HL-60/S4 treated with phorbol 12-myristate 13-acetate at 8.2 ng/mL for 4 days and 3 days (cell line): Measurements from ENCODE around the gene MAD2L1BP.

ENCODE experiments used
- in situ Hi-C: fragments of 300-500 bp; cut with MboI; formaldehyde crosslinking; loops from 2 replicates; pipeline ENCODE4 v1.15.0; 2022; ENCODE audit warnings: low sequenced_read_pairs

MAD2L1BP gene

DNA sequence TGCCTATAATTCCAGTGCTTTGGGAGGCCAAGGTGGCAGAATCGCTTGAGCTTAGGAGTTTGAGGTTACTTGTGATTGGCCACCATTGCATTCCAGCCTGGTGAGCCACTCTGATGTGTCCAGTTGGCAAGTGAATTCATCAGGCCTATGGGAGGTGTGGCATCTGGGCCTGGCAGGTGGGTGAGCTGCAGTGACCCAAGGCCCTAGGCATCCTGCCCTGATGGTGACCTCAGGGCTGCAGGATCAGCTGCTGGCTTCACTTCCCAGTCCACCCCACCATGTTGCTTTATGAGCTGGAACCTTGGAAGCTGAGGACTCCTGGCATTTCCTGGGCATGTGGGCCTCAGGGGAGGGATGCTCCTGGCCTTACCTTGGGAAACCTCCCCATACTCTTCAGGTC is 29.7 kb downstream of the MAD2L1BP start:
- in situ Hi-C loops, result no loop called here

GRCh38 chr6:43666196-43666920 is 30.7 kb downstream of the MAD2L1BP start:
- in situ Hi-C loops, result no loop called here

DNA sequence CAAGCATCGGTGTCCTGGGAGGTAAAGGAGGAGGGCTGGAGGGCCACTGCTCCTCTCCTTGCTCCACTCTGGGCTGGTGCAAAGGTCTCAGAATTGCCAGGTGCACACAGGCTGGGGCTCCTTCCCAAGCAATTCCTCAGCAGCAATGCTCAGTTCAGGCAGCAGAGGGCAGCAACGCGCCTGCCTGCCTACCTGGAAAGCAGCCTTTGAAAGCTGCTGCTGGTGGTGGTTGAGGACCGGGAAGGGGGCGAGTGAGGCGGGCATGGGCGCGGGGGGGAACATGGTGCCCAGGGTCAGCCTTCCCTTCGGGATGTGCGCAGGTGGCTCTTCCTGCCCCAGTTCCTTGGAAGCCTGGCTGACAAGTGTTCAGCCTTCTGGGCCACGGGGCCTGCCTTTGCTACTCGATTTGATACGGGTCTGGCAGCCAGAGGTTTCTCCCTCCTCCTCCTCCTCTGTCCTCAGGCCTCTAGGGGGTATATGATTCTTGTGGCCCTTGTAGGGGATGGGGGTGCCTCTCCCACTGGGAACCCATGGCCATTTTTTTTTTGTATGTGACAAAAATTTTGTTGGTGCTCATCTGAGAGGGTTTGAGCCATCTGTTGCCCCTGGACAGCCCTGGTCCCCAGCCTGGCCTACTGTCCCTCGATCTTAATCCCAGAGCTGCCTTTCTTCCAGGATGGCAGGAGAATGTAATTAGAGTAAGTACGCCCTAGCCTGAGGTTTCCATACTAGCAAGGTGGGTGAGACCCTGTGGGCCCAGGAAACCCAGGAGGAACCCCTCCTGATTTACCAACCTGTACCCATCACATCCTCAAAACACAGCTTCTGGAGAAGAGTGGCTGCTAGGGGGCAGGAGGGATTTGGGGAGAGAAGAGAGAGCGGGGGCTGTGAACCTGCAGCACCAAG is 31.9 kb downstream of the MAD2L1BP start:
- in situ Hi-C loops, result no loop called here

DNA sequence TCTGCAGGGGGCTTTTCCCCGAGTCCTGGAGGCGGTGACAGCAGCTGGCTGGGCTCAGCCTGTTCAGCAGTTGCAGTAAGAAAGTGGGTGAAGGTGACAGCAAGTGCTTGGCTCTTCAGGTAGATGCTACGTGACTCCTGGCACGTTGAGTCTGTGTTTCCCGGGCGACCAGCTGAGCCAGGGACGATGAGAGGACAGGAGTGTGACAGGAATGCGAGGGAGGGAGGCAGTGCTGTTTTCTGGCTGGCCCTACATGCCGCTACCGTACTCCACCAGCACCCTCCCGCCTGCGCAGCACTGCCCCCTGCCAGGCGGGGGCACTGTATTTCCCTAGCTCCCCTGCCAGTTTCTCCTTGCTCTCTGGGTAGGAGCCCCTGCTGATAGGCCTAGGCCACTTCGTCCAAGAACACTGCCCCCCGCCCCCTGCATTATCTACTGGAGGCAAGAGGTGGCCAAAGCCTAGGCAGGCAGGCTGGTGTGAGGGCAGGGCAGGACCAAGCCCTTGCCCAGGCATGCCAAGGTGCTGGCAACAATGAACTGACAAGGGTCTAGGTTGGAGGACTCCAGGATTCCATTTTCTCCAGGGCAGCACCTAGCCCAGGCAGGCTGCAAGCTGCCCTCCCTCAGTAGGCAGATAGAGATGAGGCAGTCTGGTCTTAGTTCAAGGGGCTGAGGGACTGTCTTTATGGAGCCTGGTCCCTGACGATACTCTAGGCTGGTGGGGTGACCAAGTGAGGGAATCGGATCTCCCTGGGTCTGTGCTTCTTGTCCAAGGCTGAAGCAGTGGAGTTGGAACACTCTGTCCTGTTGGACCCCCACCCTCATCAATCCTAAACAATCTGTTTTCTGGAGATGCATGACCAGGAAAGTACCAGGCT is 32.8 kb downstream of the MAD2L1BP start:
- in situ Hi-C loops, result no loop called here

GRCh38 chr6:43669050-43669921 is 33.6 kb downstream of the MAD2L1BP start:
- in situ Hi-C loops, result no loop called here

DNA sequence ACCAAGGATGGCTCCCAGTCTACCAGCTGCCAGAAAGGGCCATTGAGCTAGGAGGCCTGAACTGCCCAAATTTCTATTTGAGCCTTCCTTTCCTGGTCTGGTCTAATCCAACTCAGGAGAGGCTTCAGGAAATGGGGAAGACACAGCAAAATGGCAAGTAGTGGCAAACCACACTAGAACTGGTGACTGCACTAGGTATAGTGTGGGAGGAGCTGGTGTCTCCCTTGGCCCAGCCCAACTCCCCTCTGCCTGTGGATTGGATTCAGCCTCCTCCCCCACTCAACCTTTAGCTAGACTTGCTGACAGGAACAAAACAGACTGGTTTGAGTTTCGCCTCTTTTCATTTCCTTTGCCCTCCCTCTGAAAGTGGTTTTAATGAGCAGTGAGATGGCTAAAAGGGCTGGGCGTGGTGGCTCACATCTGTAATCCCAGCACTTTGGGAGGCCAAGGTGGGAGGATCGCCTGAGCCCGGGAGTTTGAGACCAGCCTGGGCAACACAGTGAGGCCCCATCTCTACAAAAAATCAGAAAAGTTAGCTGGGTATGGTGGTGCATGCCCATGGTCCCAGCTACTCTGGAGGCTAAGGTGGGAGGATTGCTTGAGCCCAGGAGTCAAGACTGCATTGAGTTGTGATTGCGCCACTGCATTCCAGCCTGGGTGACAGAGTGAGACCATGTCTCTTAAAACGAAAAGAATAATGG is 34.4 kb downstream of the MAD2L1BP start:
- in situ Hi-C loops, result no loop called here

- in situ Hi-C loops, result no loop called here
Observed at GRCh38 chr6:43670623-43670986, 35.0 kb downstream of the MAD2L1BP start.

DNA sequence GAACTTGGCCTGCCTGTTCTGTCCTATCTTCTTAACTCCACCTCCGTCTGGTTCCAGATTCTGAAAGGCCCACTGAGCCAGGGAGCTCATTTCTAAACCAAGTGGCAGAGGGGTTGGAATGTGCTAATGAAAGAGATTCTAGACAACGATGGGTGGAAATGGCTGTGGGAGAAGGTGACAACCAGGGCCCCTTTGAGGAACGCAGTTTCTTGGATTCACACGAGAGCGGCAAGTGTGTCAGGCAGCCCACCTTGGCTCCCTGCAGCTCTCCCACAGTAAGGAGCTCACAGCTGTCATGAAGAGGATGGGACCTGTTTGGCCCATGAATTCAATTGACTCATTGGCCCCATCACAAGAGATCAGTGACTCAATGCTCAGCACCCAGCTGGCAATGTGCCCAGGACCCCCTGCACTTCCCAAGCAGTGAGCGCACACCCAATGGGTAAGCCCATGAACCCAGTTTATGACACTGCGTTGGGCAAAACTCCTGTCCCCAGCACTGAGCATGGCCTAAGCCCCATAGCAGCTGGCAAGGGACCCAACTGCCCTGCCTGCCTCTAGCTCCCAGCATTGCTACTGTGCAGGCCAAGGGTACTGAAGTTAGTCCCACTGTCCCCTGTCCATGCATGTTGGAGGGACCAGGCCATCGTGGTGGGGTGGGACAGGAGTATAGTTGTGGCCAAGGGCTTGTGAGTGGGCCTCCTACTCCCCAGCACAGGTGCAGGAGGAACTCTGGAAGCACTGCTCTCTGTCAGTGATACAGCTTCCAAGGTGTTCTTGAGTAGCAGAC is 35.6 kb downstream of the MAD2L1BP start:
- in situ Hi-C loops, result no loop called here

DNA sequence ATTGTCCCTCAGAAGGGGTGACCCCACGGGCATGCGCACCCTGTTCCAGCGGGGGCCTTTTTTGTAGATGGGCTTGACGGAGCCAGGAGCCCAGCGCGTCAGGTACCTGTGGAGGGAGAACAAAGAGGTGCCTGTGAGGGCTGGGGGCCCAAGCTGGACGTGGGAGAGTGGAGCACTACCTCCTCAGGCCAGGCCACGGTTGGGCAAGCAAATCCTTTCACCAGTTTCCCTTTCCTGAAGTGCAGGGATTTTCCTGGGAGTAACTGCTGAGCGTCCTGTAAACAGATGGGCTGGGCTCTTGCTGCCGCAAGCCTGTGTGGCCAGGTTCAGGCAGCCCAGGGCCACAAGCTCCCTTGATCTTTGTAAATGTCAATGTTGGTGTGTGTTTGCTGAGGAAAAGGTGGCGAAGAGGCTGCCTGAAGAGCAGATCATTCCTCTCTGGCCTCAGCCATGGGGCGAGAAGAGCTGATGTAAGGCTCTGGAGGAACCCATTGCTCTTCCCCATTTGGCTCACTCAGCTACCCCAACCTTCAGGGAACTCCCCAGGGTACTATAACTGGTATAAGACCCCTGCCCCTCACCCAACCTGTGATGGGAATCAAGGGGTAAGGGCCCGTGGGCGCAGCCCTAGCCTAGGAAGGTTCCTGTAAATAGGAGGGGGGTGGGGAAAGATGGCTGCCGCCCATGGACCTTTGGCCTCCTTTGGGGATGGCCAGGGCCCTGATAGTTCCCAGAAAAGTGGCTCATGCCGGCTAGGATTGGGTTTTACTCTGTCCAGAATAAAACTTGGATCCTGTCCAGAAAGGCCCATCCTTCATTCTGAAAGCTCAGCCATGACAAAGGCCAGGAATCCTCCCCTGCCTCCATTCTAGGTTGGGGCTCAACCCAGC is 36.4 kb downstream of the MAD2L1BP start:
- in situ Hi-C loops, result no loop called here

DNA sequence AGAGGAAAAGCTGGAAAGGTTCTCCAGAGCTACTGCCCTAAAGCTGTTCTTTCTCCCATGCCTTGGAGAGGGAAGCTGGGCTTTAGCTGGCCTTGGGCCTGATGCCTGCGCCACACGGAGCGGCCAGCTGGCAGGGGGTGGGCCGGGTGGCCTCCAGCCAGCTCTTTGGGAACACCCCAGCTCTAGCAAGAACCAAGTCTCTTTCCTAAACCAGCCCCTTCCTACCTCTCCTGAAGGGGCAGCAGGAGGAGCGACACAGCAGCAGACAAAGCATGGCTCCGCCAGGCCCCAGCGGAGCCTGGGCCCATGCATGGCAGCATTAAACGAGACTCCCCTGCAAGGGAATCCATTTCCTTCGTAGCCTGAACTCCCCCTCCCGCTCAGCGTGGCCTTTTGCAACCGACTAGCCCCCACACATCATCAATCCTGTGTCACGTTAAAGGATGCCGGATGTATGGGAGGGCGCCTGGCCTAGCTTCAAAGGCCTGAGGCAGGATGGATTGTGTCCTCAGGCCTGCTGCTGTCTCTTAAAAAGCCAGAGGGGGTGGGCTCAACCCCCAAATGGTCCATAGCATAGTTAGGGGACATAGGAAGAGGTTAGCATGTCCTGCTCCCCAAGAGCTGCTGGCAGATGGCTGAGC is 37.9 kb downstream of the MAD2L1BP start:
- in situ Hi-C loops, result no loop called here

DNA sequence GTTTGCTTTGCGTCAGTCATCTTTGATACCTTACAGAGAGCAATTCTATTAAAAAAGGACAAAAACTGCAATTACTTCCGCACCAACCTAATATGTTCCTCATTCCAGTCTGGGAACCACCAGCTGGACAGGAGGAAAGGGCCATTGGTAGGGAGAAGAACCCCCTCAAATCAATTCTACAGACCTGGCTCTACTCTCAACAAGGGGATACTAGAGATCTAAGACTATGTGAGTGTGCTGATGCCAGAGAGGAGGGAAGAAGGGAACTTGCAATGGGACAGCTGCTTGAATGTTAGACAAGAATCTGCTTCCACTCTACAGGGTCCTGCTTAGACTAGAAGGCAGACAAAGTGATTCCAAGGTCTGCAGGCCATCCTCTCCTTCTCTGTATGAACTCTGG is 38.7 kb downstream of the MAD2L1BP start:
- in situ Hi-C loops, result no loop called here

DNA sequence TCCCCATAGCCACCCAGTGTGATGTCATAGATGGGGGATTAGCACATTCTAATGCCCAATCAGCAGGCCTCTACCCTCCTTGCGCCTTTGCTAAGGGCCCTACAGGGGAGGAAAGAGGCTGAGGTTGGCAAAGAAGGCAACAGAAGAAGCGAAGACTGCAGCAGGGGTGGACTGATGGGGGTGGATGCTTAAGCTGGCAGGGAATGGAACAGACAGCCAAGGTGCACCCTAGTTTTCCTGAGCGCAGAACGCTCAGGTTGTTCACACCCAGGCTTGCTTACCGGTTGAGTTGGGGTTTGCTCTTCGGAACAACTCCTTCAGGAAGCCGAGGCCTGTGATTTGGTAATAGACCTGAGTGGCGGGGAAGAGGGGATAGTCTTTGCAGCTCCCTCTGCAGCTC is 39.3 kb downstream of the MAD2L1BP start:
- in situ Hi-C loops, result no loop called here

DNA sequence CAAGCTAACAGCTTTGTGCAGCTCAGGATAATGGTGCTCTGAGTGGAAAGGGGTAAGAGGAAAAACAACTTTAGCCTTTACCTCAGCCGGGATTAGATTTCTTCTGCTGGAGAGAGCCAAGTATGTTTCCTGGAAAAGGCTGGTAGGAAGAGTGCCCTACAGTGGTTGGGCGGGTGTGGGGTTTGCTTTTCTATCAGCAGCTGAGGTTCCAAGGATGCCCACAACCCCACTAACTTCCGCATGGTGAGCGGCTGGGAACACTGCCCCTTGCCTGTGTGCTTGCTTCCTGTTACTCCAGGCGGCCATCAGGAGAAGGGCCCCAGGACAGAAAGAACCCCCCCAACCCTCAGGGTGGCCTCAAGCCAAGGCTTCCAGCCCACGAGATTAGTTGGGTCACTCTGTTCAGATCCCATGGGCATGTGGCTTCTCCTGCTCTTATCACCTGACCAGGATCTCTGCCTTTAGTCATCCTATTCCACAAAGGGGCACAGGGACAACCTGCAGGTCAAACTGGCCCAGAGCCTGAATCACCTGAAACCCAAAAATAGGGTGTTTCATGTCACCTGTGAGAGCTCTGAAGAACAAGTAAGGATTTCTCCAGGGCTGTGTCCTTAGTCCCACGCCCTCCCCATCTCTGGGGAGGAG is 41.4 kb downstream of the MAD2L1BP start:
- in situ Hi-C loops, result no loop called here

DNA sequence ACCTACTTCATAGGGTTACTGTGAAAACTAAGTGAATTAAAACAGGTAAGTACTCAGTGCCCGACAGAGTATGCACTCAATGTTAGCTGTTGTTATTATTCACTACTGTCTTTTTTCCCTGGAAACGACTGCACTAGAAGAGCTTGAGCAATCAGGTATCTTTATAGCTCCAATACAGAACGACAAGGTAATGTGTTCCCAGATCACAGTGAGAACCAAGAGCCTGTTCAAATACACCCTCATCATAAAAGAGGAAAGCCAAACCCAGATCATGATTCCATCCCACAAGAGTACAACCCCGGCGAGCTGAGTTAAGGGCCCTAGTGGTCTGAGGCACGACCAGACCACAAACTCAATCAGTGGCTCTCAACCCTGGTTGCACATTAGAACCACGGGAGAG is 42.1 kb downstream of the MAD2L1BP start:
- in situ Hi-C loops, result no loop called here

DNA sequence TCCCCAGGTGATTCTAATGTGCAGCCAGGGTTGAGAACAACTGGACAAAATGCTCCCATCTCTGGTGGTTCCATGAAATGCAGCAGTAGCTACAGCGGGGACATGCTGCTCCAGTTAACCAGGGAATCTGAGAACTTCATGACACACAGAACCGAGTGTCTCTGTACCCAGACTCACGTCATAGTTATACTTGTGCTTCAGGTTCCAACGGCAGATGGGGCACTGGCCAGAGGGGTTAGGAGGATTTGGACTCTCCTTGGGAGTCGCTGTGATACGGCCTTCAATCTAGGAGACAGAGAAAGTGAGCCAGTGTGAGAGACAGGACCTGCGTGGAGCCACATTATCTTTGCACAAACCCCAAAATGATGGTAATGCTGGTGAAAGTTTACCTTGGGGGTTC is 42.7 kb downstream of the MAD2L1BP start:
- in situ Hi-C loops, result no loop called here

DNA sequence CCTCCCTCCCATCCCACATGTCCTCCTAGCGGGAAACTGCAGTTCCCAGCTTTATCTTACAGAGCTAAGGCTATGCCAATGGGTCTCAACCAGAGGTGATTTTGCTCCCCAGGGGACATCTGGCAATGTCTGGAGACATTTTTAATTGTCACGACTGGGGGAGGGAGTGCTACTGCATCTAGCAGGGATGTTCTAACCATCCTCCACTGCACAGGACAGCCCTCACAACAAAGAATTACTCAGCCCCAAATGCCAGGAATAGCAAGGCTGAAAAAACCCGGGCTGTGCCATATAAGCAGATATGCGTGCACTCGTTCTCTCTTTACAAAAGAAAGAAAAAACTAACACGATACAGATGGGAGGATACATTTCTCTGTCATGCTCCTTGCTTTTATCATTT is 43.4 kb downstream of the MAD2L1BP start:
- in situ Hi-C loops, result no loop called here
